ENCODE data around the gene COBLL1.

GRCh38 chr2:164770421-164770916 lies 71.2 kb downstream of the COBLL1 start:
- TF ChIP-seq CTCF (conservative IDR thresholded peaks at IDR 0.05), result no peak
- no peak for TF ChIP-seq ZFX (IDR thresholded peaks at IDR 0.05)

All from C4-2B (cell line).